Endothelial cell of umbilical vein (primary cell): Measurements from ENCODE around the gene CCDC183.

ENCODE experiments used
- CTCF ChIP-seq, 2 donors: IDR thresholded peaks; 1 replicate in 1 of 2; 2 replicates in 1 of 2; pipeline ENCODE4 v1.5.1; 2011; ENCODE audit warnings: low read length in 2 of 2, mild to moderate bottlenecking in 2 of 2, moderate library complexity in 2 of 2, control low read depth in 1 of 2, inconsistent platforms in 1 of 2, low read depth in 1 of 2; ENCODE audit not compliant: insufficient read depth in 1 of 2; ENCODE audit errors: extremely low read depth in 1 of 2
- EZH2 ChIP-seq: IDR thresholded peaks from 2 replicates; pipeline ENCODE4 v1.6.1; 2012; ENCODE audit warnings: borderline replicate concordance, low read depth, mild to moderate bottlenecking, moderate library complexity, low read length, inconsistent platforms; ENCODE audit not compliant: severe bottlenecking
- FOS ChIP-seq: IDR thresholded peaks from 2 replicates; pipeline ENCODE4 v1.6.1; 2011; ENCODE audit warnings: mild to moderate bottlenecking, low read length, moderate library complexity, borderline replicate concordance; ENCODE audit not compliant: insufficient read depth
- JUN ChIP-seq: IDR thresholded peaks from 2 replicates; pipeline ENCODE4 v1.6.1; 2011; ENCODE audit warnings: borderline replicate concordance, low read depth; ENCODE audit not compliant: insufficient read length, insufficient read depth
- MAX ChIP-seq: IDR thresholded peaks from 2 replicates; pipeline ENCODE4 v1.6.1; 2011; ENCODE audit not compliant: insufficient read depth, insufficient read length
- MYC ChIP-seq: IDR thresholded peaks from one replicate; pipeline ENCODE4 v1.6.1; 2011; ENCODE audit warnings: mild to moderate bottlenecking, low read depth, low read length
- POLR2A ChIP-seq: IDR thresholded peaks from 2 replicates; pipeline ENCODE4 v1.6.1; 2012; ENCODE audit warnings: low read depth, mild to moderate bottlenecking, control low read depth, low read length
- POLR2AphosphoS5 ChIP-seq: IDR thresholded peaks from 2 replicates; pipeline ENCODE4 v1.6.1; 2012; ENCODE audit warnings: low read depth, mild to moderate bottlenecking, control low read depth, low read length, moderate library complexity; ENCODE audit not compliant: insufficient read depth

GRCh38 chr9:136786451-136786850 is 9.7 kb upstream of the CCDC183 start:
- no peak for TF ChIP-seq POLR2A
- TF ChIP-seq CTCF (IDR thresholded peaks at IDR 0.05; ENCODE audit: extremely low read depth in 1 of 2, insufficient read depth in 1 of 2, low read depth in 1 of 2, low read length in 2 of 2), result no peak
- no peak for TF ChIP-seq POLR2AphosphoS5
- no peak for TF ChIP-seq MAX
- no peak for TF ChIP-seq FOS
- TF ChIP-seq EZH2, result no peak
- TF ChIP-seq MYC, result no peak
- no peak for TF ChIP-seq JUN
